HepG2 (cell line): Measurements from ENCODE around the gene VPS52. TPM values are rescaled to one million over a fixed set of nuclear protein-coding genes. Genes with fewer than 3 reads are reported as not detected.

Experiments used
- CTCF ChIP-seq: sonication (generic); formaldehyde crosslinking; IDR thresholded peaks from 2 replicates; pipeline ENCODE4 v1.5.0; 2020; ENCODE audit warnings: mild to moderate bottlenecking, missing genetic modification reagents, moderate library complexity
- MAZ ChIP-seq, 2 experiments: sonication (generic) in 1 of 2; formaldehyde crosslinking in 1 of 2; IDR thresholded peaks; 2 replicates each; pipeline versions ENCODE4 v1.5.0 to v1.6.1; 2012 to 2020; ENCODE audit warnings: low read depth in 2 of 2, mild to moderate bottlenecking in 2 of 2, borderline replicate concordance in 1 of 2, improper control_type of control experiment in 1 of 2, low read length in 1 of 2, missing genetic modification reagents in 1 of 2, moderate library complexity in 1 of 2
- NBN ChIP-seq: fragments of 450-650 bp; conservative IDR thresholded peaks from 2 replicates; pipeline ENCODE4 v1.6.1; 2017
- polyA plus RNA-seq, 8 experiments: library from polyadenylated mRNA; depleted of rRNA in 3 of 8; stranded (reverse) in 7 of 8; unstranded in 1 of 8; fragments of >200 nt; fragmentation: Illumina TruSeq in 4 of 8; extraction: Trizol in 4 of 8; gene quantifications; 2 replicates each; pipeline versions ENCODE4 v1.2.1 to v1.2.3, GENCODE V29; 2011 to 2016; ENCODE audit warnings: low read depth in 4 of 8, missing spikeins in 1 of 8, mixed read lengths in 1 of 8; ENCODE audit not compliant: insufficient read depth in 1 of 8
- total RNA-seq, 5 experiments: library from RNA; depleted of rRNA; stranded (reverse); fragments of >200 nt; fragmentation: Illumina TruSeq; extraction: Trizol; gene quantifications; 2 replicates each; pipeline ENCODE4 v1.2.3, GENCODE V29; 2016; ENCODE audit warnings: low read depth in 1 of 5
- TF ChIP-seq, protein P1 (sequence below), 2 experiments: sonication (generic) in 1 of 2; formaldehyde crosslinking in 1 of 2; IDR thresholded peaks; 2 replicates each; pipeline versions ENCODE4 v1.4.0 to v1.6.1; 2016 to 2020; ENCODE audit warnings: borderline replicate concordance in 1 of 2, low read depth in 1 of 2, mild to moderate bottlenecking in 1 of 2, missing genetic modification reagents in 1 of 2

The VPS52 gene
- total and polyA plus RNA-seq, 2 of the 13 experiments (the other 11 are each of a cell fraction or from before 2014, with no cell fraction given): 48.9 to 85.5 TPM

GRCh38 chr6:33205191-33206026 is 66.3 kb downstream of the VPS52 start (continued):
- TF ChIP-seq, protein P1, sequence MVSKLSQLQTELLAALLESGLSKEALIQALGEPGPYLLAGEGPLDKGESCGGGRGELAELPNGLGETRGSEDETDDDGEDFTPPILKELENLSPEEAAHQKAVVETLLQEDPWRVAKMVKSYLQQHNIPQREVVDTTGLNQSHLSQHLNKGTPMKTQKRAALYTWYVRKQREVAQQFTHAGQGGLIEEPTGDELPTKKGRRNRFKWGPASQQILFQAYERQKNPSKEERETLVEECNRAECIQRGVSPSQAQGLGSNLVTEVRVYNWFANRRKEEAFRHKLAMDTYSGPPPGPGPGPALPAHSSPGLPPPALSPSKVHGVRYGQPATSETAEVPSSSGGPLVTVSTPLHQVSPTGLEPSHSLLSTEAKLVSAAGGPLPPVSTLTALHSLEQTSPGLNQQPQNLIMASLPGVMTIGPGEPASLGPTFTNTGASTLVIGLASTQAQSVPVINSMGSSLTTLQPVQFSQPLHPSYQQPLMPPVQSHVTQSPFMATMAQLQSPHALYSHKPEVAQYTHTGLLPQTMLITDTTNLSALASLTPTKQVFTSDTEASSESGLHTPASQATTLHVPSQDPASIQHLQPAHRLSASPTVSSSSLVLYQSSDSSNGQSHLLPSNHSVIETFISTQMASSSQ (IDR thresholded peaks at IDR 0.05; ENCODE audit: low read depth): no peak
- TF ChIP-seq, protein P1 (CRISPR knock-in tag; IDR thresholded peaks at IDR 0.05; ENCODE audit: borderline replicate concordance): 0 out of 2 replicates have a peak, but pooled peaks have one; percentile 2
- TF ChIP-seq NBN (no peak), MAZ (IDR thresholded peaks at IDR 0.05; ENCODE audit: borderline replicate concordance, low read depth, low read length) (peak; percentile 31; the same call in 1 of the 2 replicates), MAZ (CRISPR knock-in tag; IDR thresholded peaks at IDR 0.05; ENCODE audit: low read depth) (no peak; the same call in 1 of the 2 replicates), CTCF (CRISPR knock-in tag) (peak; percentile 57)
